GM18951 (cell line): Measurements from ENCODE around the gene NUP210.

Experiments used
- POLR2A ChIP-seq: IDR thresholded peaks from 4 replicates; pipeline ENCODE4 v1.6.1; 2011; ENCODE audit warnings: mild to moderate bottlenecking; ENCODE audit not compliant: insufficient read length, insufficient read depth; ENCODE audit errors: extremely low read depth
- in situ Hi-C: fragments of 300-500 bp; cut with MboI; formaldehyde crosslinking; loops from one replicate; pipeline ENCODE4 v1.12.0; 2022; ENCODE audit warnings: low sequenced_read_pairs, mixed read lengths, inconsistent platforms; ENCODE audit not compliant: unreplicated experiment

Gene NUP210

GRCh38 chr3:13352621-13353131 is 67.4 kb downstream of the NUP210 start:
- in situ Hi-C loops, result no loop called here
- TF ChIP-seq POLR2A, result no peak

GRCh38 chr3:13349823-13350222 is 70.3 kb downstream of the NUP210 start:
- TF ChIP-seq POLR2A, result no peak
- in situ Hi-C loops, result no loop called here

DNA sequence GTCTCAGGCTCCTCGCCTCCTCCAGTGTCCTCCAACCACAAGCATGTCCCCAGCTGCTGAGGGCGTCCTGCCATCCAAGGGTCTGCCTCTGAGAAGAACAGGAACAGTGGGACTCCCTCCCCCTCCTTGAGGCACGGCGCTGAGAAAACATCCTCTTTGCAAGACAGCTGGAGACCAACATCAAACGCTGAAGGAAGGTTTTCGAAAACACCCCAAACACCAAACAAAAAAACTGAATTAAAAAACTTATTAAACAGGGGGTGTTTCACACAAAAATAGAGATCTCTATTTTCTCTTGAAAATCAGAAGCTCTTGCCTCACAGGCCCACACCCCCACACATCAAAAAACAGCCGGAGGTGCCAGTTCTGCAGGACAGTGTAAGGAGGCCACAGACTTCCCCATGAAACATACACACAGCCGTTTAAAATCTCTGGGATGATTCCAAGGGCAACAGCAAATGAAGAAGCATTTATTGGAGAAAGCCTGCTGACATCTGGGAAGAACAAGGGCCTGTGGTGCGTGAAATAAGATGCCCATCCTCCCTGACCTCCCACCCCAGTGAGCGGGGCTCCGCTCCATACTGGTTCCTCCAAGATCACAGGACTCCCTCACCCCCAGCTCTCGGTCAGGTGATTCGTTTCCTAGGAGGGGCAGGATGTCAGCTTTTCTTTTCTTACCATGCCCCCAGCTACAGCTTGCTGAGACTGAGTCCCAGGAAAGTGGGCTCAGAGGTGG is 71.3 kb downstream of the NUP210 start:
- no peak for TF ChIP-seq POLR2A
- in situ Hi-C loops, result no loop called here

GRCh38 chr3:13348100-13348499 is 72.0 kb downstream of the NUP210 start:
- no peak for TF ChIP-seq POLR2A
- in situ Hi-C loops, result no loop called here

DNA sequence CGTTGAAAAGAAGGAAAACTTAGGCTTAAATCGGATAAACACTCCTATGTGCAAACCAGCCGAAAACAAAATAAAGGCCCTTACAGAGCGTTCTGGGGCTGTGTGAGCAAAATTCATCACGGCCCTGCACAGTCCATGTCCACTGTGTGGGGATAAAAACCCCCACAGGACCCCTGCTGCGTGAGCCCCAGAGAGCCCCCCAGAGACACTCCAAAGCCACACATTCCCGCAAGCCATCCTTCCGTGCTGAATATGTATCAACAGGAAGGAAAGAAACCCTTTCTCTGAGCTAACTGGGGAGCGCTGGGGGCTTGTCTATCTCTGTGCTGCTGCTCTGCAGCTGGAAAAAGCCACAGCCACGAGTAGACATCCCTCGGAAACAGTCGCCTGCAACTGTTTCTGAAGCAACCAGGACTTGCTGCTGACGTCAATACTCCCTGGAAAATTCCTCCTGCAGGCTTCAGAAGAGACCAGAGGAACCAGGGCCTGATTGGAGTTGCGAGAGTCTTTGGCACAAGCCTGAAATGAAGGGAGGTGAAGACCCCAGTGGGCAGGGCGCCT is 72.7 kb downstream of the NUP210 start:
- no peak for TF ChIP-seq POLR2A
- in situ Hi-C loops, result no loop called here

DNA sequence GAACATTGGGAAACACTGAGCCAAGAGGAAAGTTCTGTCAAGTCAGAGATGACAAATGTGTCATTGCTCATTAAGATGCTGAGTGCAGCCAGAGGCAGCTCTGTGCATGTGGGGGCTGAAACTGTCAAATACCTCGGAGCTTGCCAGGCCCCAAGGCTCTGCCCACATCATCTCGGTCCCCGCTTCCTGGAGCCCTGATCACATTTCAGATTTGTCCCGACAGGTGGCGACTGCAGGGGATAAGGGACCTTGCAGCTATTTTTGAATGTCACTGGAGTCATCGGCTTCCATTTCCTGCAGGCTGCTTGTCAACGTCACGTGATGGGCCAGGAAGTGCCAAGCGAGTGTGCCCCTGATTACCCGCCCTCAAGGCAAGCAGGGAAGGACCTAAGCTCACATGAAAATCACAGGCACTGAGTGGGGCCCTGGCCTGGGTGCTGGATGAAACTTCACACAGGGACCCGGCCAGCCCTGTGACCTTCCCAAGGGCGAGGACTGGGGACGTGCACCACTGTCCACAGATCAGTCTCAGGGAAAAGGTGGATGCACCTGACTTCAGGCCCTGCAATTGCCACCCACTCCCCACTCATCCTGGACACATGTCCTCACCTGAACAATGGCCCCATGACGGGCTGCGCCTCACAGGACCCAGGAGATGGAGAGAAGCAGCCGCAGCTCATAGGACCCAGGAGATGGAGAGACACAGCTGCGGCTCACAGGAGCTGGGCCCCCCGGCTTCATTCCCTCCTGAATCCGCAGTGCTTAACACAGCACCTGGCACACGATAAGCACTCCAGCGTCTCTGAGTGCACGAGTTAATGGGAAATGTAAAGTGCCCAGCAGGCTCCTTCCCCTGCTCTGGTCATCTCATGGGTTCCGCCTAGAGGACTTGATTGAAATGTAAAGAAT is 73.4 kb downstream of the NUP210 start:
- TF ChIP-seq POLR2A, result no peak
- in situ Hi-C loops, result no loop called here

- no peak for TF ChIP-seq POLR2A
- in situ Hi-C loops, result no loop called here
These were observed 74.3 kb downstream of the NUP210 start for GRCh38 chr3:13345772-13346171.

DNA sequence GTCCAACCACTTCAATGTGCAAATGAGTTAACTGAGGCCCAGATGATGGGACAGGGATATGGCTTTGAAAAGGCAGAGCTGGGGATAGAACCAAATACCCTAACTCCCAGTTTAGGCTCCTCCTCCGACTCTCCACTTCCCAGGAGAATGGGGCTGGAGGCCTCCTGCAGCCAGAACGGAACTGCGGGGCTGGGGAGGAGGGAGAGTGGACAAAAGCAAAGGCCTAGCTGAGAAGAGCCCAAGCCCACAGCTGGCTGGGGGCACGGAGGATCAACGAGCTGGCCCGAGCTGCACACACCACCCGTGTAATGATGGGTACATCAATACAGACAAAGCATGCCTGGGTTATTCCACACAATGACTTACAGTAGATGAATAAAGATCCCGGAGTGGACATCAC is 74.8 kb downstream of the NUP210 start:
- in situ Hi-C loops, result no loop called here
- no peak for TF ChIP-seq POLR2A

DNA sequence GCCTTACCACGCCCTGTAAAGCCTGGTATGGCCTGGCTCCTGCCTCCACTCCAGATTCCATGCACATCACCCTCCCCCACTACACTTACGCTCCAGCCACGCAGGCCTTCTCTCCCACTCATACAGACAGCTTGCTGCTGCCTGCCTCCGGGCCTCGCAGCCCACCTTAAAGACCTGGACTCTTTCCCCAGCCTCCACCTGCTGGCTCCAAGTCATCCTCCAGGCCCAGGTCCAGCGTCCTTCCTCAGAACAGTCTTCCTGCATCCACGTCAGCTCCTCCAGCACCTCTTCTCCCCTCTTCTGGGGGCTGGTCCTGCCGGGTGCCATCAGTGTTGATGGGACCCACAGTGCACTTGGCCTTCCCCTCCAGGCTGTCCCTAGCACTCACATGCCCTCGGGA is 75.5 kb downstream of the NUP210 start:
- TF ChIP-seq POLR2A, result peak; percentile 26
- in situ Hi-C loops, result no loop called here

GRCh38 chr3:13343601-13344000 is 76.5 kb downstream of the NUP210 start:
- in situ Hi-C loops, result no loop called here
- no peak for TF ChIP-seq POLR2A

DNA sequence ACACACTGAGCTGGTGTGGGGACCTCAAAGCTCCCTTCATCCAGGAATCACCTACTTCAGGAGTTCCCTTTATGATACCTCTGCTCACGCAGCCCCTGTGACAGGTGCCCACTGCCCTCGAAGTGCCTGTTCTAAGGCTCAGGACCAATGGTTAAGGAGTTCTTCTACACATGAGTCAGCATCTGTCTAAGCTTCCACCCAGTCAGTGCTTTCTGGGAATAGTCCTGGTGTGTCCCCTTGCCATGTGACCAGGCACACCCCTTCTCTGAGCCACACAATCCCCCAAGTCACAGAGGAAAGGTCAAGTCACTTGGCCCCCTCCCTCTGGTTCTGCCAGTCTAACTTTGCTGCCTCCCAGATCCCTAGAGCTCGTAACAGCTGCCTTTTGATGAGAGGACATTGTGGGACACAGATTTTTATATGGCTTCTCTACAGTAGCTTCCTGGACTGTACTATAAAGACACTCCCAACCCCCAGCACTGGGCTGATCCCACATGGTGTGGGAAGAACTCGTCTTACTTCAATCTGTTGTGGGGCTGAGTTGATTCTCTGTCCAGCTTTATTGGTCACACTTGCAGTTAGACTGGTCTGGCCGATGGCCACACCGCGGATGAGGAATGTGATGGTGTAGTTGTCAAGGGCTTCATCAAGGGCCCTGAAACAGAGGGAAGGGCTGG is 78.8 kb downstream of the NUP210 start:
- in situ Hi-C loops, result no loop called here
- no peak for TF ChIP-seq POLR2A

GRCh38 chr3:13339833-13340232 is 80.3 kb downstream of the NUP210 start:
- in situ Hi-C loops, result no loop called here
- no peak for TF ChIP-seq POLR2A

- TF ChIP-seq POLR2A, result no peak
- in situ Hi-C loops, result no loop called here
These were observed 81.1 kb downstream of the NUP210 start for GRCh38 chr3:13338996-13339395.

DNA sequence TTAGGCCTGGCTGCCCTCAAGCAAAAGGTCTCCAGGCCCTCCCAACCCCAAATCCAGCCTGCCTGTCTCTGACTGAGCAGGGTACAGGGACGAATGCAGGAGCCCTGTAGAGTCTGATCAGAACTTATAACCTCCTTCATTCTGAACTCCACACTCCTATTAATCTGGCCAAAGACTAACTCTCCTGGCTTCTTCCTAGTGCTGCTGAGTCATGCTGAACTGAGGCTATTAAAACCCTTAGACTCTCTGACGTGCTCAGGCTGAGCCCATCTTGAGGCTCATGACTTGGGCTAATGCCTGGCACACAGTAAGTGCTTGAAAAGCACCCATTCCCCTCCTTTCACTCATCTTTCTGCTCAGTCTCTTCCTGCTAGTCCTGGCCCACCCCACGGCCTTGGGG is 81.9 kb downstream of the NUP210 start:
- in situ Hi-C loops, result no loop called here
- TF ChIP-seq POLR2A, result no peak
